Progenitor cell of endocrine pancreas (in vitro differentiated cells): ENCODE measurements around the gene USP3. TPM values are rescaled to one million over a fixed set of nuclear protein-coding genes. Genes with fewer than 3 reads are reported as not detected.
A peak's percentile ranks its signal among the peaks of the same experiment; 100 is the strongest.
"Not testable (repeated sequence)": the region's sequence is repeated elsewhere in the genome, so short reads cannot be mapped to it uniquely, and the experiment has no call there.

Experiments used
- DNase-seq: peaks from one replicate; pipeline ENCODE4 v3.0.0; 2021; ENCODE audit warnings: low spot score; ENCODE audit not compliant: unreplicated experiment
- H3K27ac Mint-ChIP-seq: 2 replicates; pipeline ENCODE4 v1.8.0; 2021; ENCODE audit warnings: mild to moderate bottlenecking, moderate library complexity, mixed read lengths
- H3K27me3 Mint-ChIP-seq: 2 replicates; pipeline ENCODE4 v1.8.0; 2021; ENCODE audit warnings: mixed read lengths
- H3K36me3 Mint-ChIP-seq: 2 replicates; pipeline ENCODE4 v1.8.0; 2022; ENCODE audit warnings: mixed read lengths; ENCODE audit not compliant: insufficient read depth
- H3K4me1 Mint-ChIP-seq: 2 replicates; pipeline ENCODE4 v1.8.0; 2021; ENCODE audit warnings: low read depth, mixed read lengths
- H3K4me3 Mint-ChIP-seq: 2 replicates; pipeline ENCODE4 v1.8.0; 2021; ENCODE audit warnings: low read depth, mild to moderate bottlenecking, moderate library complexity, mixed read lengths
- H3K9me3 Mint-ChIP-seq: 2 replicates; pipeline ENCODE4 v1.8.0; 2021; ENCODE audit warnings: low read depth, mixed read lengths
- total RNA-seq: library from RNA; stranded (reverse); gene quantifications from 2 replicates; pipeline ENCODE4 v1.2.1, GENCODE V29; 2021
- TF ChIP-seq, protein P1 (sequence below): fragments of 200-600 bp; sonication (generic); IDR thresholded peaks from one replicate; pipeline ENCODE4 v1.5.0; 2021; ENCODE audit warnings: antibody characterized with exemption, mild to moderate bottlenecking; ENCODE audit not compliant: unreplicated experiment

Gene USP3
- total RNA-seq, 1 donor from 2014 or later, result 77.0 TPM

GRCh38 chr15:63612300-63612699, 107.9 kb downstream of the USP3 start:
- Mint-ChIP-seq H3K4me3 (no peak overlapping the region), H3K9me3 (no peaks in the 10 kb centered on the region), H3K4me1 (peaks cover 21% of the 10 kb centered on the region), H3K27ac (no peak overlapping the region), H3K36me3 (peaks cover 25% of the 10 kb centered on the region), H3K27me3 (no peaks in the 10 kb centered on the region)
- TF ChIP-seq, protein P1, sequence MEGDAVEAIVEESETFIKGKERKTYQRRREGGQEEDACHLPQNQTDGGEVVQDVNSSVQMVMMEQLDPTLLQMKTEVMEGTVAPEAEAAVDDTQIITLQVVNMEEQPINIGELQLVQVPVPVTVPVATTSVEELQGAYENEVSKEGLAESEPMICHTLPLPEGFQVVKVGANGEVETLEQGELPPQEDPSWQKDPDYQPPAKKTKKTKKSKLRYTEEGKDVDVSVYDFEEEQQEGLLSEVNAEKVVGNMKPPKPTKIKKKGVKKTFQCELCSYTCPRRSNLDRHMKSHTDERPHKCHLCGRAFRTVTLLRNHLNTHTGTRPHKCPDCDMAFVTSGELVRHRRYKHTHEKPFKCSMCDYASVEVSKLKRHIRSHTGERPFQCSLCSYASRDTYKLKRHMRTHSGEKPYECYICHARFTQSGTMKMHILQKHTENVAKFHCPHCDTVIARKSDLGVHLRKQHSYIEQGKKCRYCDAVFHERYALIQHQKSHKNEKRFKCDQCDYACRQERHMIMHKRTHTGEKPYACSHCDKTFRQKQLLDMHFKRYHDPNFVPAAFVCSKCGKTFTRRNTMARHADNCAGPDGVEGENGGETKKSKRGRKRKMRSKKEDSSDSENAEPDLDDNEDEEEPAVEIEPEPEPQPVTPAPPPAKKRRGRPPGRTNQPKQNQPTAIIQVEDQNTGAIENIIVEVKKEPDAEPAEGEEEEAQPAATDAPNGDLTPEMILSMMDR, result no peak
- no peak for DNase-seq

DNA sequence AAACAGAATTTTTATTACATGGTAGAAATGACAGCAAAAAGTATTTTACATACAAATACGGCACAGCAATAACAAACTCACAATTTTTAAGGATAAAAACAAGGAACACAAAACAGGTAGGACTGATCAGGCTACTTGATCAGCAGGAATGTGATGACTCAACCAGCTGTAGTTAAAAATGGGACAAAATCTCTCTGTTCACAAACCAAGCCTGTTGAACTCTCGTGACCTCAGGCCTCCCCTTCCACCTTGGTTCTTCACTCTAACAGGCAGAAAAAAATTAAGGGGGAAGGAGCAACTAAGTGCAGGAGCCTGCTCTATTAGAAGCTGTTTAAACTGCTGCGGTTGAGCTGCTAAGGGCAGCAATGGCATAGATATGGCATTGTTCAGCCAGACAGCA, 111.5 kb downstream of the USP3 start:
- TF ChIP-seq, protein P1, result no peak
- Mint-ChIP-seq H3K4me3 (no peak overlapping the region), H3K9me3 (no peaks in the 10 kb centered on the region), H3K4me1 (peaks cover 12% of the 10 kb centered on the region), H3K36me3 (peaks cover 28% of the 10 kb centered on the region), H3K27ac (peak overlapping the region; percentile 11), H3K27me3 (no peaks in the 10 kb centered on the region)
- no peak for DNase-seq

GRCh38 chr15:63617147-63617546, 112.8 kb downstream of the USP3 start:
- not testable (repeated sequence) for H3K27ac Mint-ChIP-seq, DNase-seq, H3K27me3 Mint-ChIP-seq, H3K4me3 Mint-ChIP-seq, H3K4me1 Mint-ChIP-seq, H3K9me3 Mint-ChIP-seq
- H3K36me3 Mint-ChIP-seq, result peaks cover 33% of the 10 kb centered on the region

DNA sequence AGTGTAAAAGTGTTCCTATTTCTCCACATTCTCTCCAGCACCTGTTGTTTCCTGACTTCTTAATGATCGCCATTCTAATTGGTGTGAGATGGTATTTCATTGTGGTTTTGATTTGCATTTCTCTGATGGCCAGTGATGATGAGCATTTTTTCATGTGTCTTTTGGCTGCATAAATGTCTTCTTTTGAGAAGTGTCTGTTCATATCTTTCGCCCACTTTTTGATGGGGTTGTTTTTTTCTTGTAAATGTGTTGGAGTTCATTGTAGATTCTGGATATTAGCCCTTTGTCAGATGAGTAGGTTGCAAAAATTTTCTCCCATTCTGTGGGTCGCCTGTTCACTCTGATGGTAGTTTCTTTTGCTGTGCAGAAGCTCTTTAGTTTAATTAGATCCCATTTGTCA, 113.2 kb downstream of the USP3 start:
- not testable (repeated sequence) for H3K27me3 Mint-ChIP-seq, H3K4me3 Mint-ChIP-seq, DNase-seq, H3K27ac Mint-ChIP-seq, H3K9me3 Mint-ChIP-seq, H3K4me1 Mint-ChIP-seq
- peaks cover 33% of the 10 kb centered on the region for H3K36me3 Mint-ChIP-seq

GRCh38 chr15:63620760-63621159, 116.4 kb downstream of the USP3 start:
- not testable (repeated sequence) for H3K4me3 Mint-ChIP-seq, H3K4me1 Mint-ChIP-seq, DNase-seq, H3K27me3 Mint-ChIP-seq, H3K27ac Mint-ChIP-seq, H3K9me3 Mint-ChIP-seq
- H3K36me3 Mint-ChIP-seq, result peaks cover 39% of the 10 kb centered on the region

DNA sequence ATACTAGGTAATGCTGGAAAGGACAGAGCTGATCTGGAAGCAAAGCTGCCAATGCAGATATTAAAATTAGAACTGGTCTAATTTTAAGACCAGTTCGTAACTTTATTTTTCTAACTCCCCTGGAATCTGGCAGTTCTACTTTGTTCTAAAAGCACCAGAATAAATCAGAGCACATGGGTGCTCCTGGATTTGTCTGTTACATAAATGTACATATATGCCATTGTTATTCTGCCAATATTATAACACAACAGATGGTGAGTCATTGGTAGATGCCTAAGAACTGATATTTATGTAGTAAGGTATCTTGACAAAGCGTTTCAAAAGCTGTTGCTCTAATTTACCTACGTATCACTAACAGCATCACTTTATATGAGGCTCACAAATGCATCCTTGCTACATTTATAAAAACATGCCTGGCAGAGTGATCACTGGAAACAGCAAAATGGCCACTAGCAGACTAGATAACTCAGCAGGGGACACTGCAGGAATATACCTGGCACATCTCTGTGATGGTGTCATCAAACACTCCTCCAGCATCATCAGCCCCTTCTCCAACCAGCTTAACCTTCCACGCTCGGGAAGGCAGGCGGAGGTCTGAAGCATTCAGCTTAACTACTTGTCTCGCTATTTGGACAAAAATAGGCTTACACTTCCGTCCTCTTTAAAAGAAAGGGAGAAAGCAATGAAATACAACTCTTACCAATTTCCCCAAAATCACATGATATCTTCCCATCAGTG, 119.0 kb downstream of the USP3 start:
- H3K27me3 Mint-ChIP-seq, result no peaks in the 10 kb centered on the region
- H3K27ac Mint-ChIP-seq, result no peak overlapping the region
- no peak for DNase-seq
- H3K4me1 Mint-ChIP-seq, result no peaks in the 10 kb centered on the region
- TF ChIP-seq, protein P1, result no peak
- peaks cover 6% of the 10 kb centered on the region for H3K9me3 Mint-ChIP-seq
- peaks cover 36% of the 10 kb centered on the region for H3K36me3 Mint-ChIP-seq
- H3K4me3 Mint-ChIP-seq, result no peak overlapping the region

- Mint-ChIP-seq H3K36me3 (peaks cover 34% of the 10 kb centered on the region), H3K4me1 (no peaks in the 10 kb centered on the region), H3K27ac (no peak overlapping the region), H3K4me3 (no peak overlapping the region), H3K27me3 (no peaks in the 10 kb centered on the region), H3K9me3 (no peaks in the 10 kb centered on the region)
- TF ChIP-seq, protein P1, result no peak
- DNase-seq, result no peak
These were observed 122.6 kb downstream of the USP3 start for GRCh38 chr15:63626955-63627354.
